Measurements from ENCODE around the gene ARHGAP31. TPM values are rescaled to one million over a fixed set of nuclear protein-coding genes. Genes with fewer than 3 reads are reported as not detected.

The ARHGAP31 gene
- polyA plus RNA-seq, 1 donor from 2014 or later, result not detected

- Histone ChIP-seq H3K9me2 (ENCODE audit: insufficient read depth, low read length) (no peaks in the 10 kb centered on the region), H3K79me2 (replicated peaks; ENCODE audit: insufficient read depth, low read length) (no peaks in the 10 kb centered on the region), H3K9ac (ENCODE audit: low read length) (no peak overlapping the region), H4K20me1 (ENCODE audit: insufficient read depth) (no peaks in the 10 kb centered on the region), H3K36me3 (ENCODE audit: insufficient read depth, low read length) (no peaks in the 10 kb centered on the region), H3K9me3 (ENCODE audit: low read length) (no peaks in the 10 kb centered on the region), H3K27me3 (ENCODE audit: insufficient read depth, low read depth, low read length) (peaks cover 42% of the 10 kb centered on the region), H3F3A (ENCODE audit: insufficient read depth, low read length, poor library complexity, severe bottlenecking) (no peaks in the 10 kb centered on the region), H3K27ac (ENCODE audit: low read length) (no peak overlapping the region), H2AFZ (ENCODE audit: low read depth, low read length) (no peak overlapping the region), H3K4me2 (ENCODE audit: low read length) (no peak overlapping the region), H3K4me3 (ENCODE audit: low read length) (no peak overlapping the region)
- TF ChIP-seq SMC3 (conservative IDR thresholded peaks at IDR 0.05; ENCODE audit: poor library complexity) (no peak), TAF1 (IDR thresholded peaks at IDR 0.05; ENCODE audit: low read depth) (no peak), RAD21 (conservative IDR thresholded peaks at IDR 0.05) (no peak), EZH2 (IDR thresholded peaks at IDR 0.05; ENCODE audit: borderline replicate concordance, insufficient read depth, low read length, poor library complexity, severe bottlenecking) (no peak), REST (IDR thresholded peaks at IDR 0.05; ENCODE audit: borderline replicate concordance) (no peak), POLR2AphosphoS5 (IDR thresholded peaks at IDR 0.05) (no peak), CTCF (IDR thresholded peaks at IDR 0.05; ENCODE audit: poor library complexity, severe bottlenecking) (no peak), EP300 (conservative IDR thresholded peaks at IDR 0.05; ENCODE audit: poor library complexity, severe bottlenecking) (no peak)
Measured at GRCh38 chr3:119297169-119297568, 3.0 kb downstream of the ARHGAP31 start.

GRCh38 chr3:119298565-119298941 lies 4.4 kb downstream of the ARHGAP31 start:
- TF ChIP-seq CTCF (IDR thresholded peaks at IDR 0.05; ENCODE audit: poor library complexity, severe bottlenecking) (no peak), RAD21 (conservative IDR thresholded peaks at IDR 0.05) (no peak), EP300 (conservative IDR thresholded peaks at IDR 0.05; ENCODE audit: poor library complexity, severe bottlenecking) (no peak), TAF1 (IDR thresholded peaks at IDR 0.05; ENCODE audit: low read depth) (no peak), POLR2AphosphoS5 (IDR thresholded peaks at IDR 0.05) (no peak)
- H3K79me2 ChIP-seq (replicated peaks; ENCODE audit: insufficient read depth, low read length), result no peaks in the 10 kb centered on the region
- no peak overlapping the region for H2AFZ ChIP-seq (ENCODE audit: low read depth, low read length)
- H3K9me2 ChIP-seq (ENCODE audit: insufficient read depth, low read length), result no peaks in the 10 kb centered on the region
- no peaks in the 10 kb centered on the region for H3K9me3 ChIP-seq (ENCODE audit: low read length)
- no peak overlapping the region for H3K9ac ChIP-seq (ENCODE audit: low read length)
- H3K27me3 ChIP-seq (ENCODE audit: insufficient read depth, low read depth, low read length), result peaks cover 30% of the 10 kb centered on the region
- H3K4me2 ChIP-seq (ENCODE audit: low read length), result no peak overlapping the region
- H3K4me3 ChIP-seq (ENCODE audit: low read length), result no peak overlapping the region
- no peaks in the 10 kb centered on the region for H3F3A ChIP-seq (ENCODE audit: insufficient read depth, low read length, poor library complexity, severe bottlenecking)
- H4K20me1 ChIP-seq (ENCODE audit: insufficient read depth), result no peaks in the 10 kb centered on the region
- no peak overlapping the region for H3K27ac ChIP-seq (ENCODE audit: low read length)
- no peaks in the 10 kb centered on the region for H3K36me3 ChIP-seq (ENCODE audit: insufficient read depth, low read length)

Measured in neural cell (in vitro differentiated cells).